HL-60 (cell line): ENCODE measurements around the gene PNPLA7.
A peak's percentile ranks its signal among the peaks of the same experiment; 100 is the strongest.

Experiments used
- DNase-seq, 2 experiments: peaks; one replicate each; pipeline ENCODE4 v3.0.0-alpha.2; 2010 to 2020; ENCODE audit warnings: low read depth in 1 of 2, low spot score in 1 of 2
- H3K27ac ChIP-seq: fragments of 250-450 bp; sonication (Bioruptor Pico); replicated peaks from 2 replicates; pipeline ENCODE4 v1.5.1; 2020; ENCODE audit warnings: mild to moderate bottlenecking, moderate library complexity
- H3K27me3 ChIP-seq: fragments of 250-450 bp; sonication (Bioruptor Pico); 2 replicates; pipeline ENCODE4 v1.5.1; 2021; ENCODE audit warnings: mild to moderate bottlenecking, moderate library complexity; ENCODE audit not compliant: insufficient read depth, poor library complexity, severe bottlenecking
- H3K4me3 ChIP-seq: replicated peaks from 2 replicates; pipeline ENCODE4 v1.5.1; 2011; ENCODE audit warnings: mild to moderate bottlenecking, control low read depth, low read length; ENCODE audit not compliant: insufficient read depth
- CTCF ChIP-seq: IDR thresholded peaks from one replicate; pipeline ENCODE4 v1.5.1; 2011; ENCODE audit warnings: low read length, control low read depth, inconsistent platforms; ENCODE audit not compliant: insufficient read depth
- GABPA ChIP-seq: IDR thresholded peaks from 2 replicates; pipeline ENCODE4 v1.6.1; 2012; ENCODE audit warnings: low read depth
- POLR2AphosphoS5 ChIP-seq: IDR thresholded peaks from 2 replicates; pipeline ENCODE4 v1.6.1; 2012; ENCODE audit warnings: low read depth
- SPI1 ChIP-seq: IDR thresholded peaks from 2 replicates; pipeline ENCODE4 v1.6.1; 2012; ENCODE audit warnings: low read depth, mild to moderate bottlenecking, borderline replicate concordance
- TF ChIP-seq, protein P1 (sequence below): IDR thresholded peaks from 2 replicates; pipeline ENCODE4 v1.6.1; 2012; ENCODE audit warnings: low read depth; ENCODE audit not compliant: insufficient replicate concordance

The PNPLA7 gene

GRCh38 chr9:137446851-137447471 lies 103.2 kb downstream of the PNPLA7 start:
- H3K27me3 ChIP-seq = no peaks in the 10 kb centered on the region
- peak in 1 of 2 experiments; percentile 65 for DNase-seq
- H3K27ac ChIP-seq = peak overlapping the region; percentile 40
- no peak; the same call in 1 of the 2 replicates for TF ChIP-seq SPI1
- no peak for TF ChIP-seq GABPA
- no peak for TF ChIP-seq CTCF
- TF ChIP-seq, protein P1, sequence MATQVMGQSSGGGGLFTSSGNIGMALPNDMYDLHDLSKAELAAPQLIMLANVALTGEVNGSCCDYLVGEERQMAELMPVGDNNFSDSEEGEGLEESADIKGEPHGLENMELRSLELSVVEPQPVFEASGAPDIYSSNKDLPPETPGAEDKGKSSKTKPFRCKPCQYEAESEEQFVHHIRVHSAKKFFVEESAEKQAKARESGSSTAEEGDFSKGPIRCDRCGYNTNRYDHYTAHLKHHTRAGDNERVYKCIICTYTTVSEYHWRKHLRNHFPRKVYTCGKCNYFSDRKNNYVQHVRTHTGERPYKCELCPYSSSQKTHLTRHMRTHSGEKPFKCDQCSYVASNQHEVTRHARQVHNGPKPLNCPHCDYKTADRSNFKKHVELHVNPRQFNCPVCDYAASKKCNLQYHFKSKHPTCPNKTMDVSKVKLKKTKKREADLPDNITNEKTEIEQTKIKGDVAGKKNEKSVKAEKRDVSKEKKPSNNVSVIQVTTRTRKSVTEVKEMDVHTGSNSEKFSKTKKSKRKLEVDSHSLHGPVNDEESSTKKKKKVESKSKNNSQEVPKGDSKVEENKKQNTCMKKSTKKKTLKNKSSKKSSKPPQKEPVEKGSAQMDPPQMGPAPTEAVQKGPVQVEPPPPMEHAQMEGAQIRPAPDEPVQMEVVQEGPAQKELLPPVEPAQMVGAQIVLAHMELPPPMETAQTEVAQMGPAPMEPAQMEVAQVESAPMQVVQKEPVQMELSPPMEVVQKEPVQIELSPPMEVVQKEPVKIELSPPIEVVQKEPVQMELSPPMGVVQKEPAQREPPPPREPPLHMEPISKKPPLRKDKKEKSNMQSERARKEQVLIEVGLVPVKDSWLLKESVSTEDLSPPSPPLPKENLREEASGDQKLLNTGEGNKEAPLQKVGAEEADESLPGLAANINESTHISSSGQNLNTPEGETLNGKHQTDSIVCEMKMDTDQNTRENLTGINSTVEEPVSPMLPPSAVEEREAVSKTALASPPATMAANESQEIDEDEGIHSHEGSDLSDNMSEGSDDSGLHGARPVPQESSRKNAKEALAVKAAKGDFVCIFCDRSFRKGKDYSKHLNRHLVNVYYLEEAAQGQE = no peak
- TF ChIP-seq POLR2AphosphoS5 = no peak; the same call in 1 of the 2 replicates
- H3K4me3 ChIP-seq = no peak overlapping the region

DNA sequence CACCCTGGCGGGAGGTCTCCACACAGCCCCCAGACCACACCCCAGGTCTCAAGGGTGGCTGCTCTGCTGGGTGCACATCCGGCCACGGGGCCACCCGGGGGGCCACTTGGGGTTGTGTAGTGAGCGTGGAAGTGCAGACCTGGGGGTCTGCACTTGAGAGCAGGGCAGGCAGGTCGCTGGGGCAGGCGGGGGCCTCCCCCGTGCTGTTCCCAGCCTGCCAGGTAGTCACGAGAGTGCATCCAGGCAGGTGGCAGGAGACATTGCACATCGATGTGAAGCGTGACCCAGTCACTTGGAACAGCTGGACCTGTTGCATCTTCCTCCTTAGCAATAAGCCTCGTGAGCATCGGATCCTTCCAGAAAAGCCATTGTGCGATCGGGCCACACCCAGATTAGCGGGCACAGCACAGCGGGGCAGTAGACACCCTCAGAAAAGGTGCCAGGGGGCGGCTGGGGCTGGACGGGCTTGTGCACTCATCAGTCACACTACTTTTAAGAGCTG lies 104.2 kb downstream of the PNPLA7 start:
- H3K4me3 ChIP-seq = no peak overlapping the region
- H3K27ac ChIP-seq = no peak overlapping the region
- no peaks in the 10 kb centered on the region for H3K27me3 ChIP-seq
- no peak for DNase-seq
- TF ChIP-seq GABPA (no peak), POLR2AphosphoS5 (no peak), CTCF (no peak), SPI1 (no peak)
- TF ChIP-seq, protein P1 = no peak

- Histone ChIP-seq H3K27ac (no peak overlapping the region), H3K27me3 (no peaks in the 10 kb centered on the region), H3K4me3 (no peak overlapping the region)
- DNase-seq = peak in 1 of 2 experiments; percentile 79
- TF ChIP-seq POLR2AphosphoS5 (no peak), CTCF (peak; percentile 70)
Measured at GRCh38 chr9:137445275-137445807, 104.9 kb downstream of the PNPLA7 start.
